ENCODE results near the gene HMG20A. TPM values are rescaled to one million over a fixed set of nuclear protein-coding genes. Genes with fewer than 3 reads are reported as not detected.

HMG20A gene
- polyA plus RNA-seq (2012; ENCODE audit: missing spikeins): 46.5 TPM

DNA sequence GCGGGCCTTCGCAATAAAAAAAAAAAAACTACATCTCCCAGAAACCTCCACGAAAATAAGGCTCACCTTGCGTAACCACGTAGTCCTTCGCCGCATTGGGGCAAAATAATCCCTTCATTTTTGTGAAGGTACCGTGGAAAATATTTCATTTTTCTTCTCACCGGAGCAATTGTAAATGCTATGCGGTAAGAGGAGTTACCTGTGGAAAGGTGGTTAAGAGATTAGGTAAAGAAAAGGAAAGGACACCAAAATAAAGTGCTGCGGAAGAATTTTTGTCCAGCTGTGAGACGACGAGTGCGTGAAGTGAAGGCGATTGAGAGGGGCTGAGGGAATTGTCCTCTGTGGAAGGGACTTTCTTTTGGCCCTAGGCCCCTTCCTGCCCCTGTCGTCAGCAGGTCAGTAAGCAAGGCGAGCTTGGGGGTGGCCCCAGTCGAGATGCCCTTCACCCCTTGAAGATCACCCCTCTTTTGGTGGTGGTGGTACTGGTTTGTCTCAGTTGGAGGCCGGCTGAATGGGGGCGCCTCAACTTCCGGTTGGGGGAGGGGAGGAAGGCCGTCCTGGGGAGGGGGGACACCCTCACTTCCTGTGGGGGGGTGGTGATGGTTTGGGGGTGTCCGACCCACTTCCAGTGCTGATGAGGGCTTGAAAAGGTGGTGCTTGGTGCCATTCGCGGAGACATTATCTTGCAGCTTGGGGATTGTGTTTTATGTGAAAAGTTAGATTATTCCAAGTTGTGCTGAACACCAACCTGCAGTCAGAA, at the start of gene HMG20A:
Gene HMG20A, plus strand, starts transcription at position 279 of the 760 bp plus-strand sequence. CDS start 37,520 bp downstream, outside the sequence.
- DNase-seq (ENCODE audit: insufficient read length): peak; percentile 32
- peak; percentile 86 for TF ChIP-seq POLR2A (IDR thresholded peaks at IDR 0.05; ENCODE audit: low read depth, low read length)
- TF ChIP-seq POLR2AphosphoS5 (IDR thresholded peaks at IDR 0.05; ENCODE audit: low read depth, low read length): peak; percentile 84
- peak; percentile 70 for TF ChIP-seq TAF1 (IDR thresholded peaks at IDR 0.05; ENCODE audit: borderline replicate concordance, low read depth, low read length)
- no peak for FAIRE-seq

DNA sequence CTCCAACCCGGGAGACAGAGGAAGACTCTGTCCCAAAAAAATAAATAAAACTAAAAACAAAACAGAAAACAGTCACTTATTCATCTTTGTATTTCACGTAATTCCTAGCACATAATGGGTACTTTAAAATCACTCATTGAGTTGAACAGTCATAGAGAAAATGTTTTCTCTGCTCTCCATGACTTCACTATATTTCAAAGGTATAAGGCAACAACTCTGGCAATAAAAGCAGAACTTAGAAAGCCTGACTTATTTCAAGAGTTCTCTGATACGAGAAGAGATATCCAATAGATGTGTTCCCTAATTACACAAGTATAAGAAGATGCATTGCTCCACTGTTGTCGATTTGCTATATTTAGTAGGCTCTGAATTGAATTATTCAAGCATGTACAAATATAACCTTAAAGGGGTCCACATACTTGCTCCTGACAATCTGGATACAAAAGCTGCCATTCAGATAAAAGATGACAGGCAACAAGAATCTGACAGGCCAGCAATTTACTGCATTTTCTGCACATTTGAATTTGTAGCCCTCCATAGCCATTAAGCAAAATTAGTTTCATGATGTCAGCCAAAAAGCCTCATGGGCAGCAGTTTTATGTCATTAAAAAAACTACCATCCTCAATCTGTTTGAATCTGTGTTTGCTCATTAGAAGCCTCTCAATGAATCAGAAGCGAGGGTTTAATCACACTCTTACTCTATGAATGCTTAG, 48.7 kb upstream of the HMG20A start:
- TF ChIP-seq POLR2AphosphoS5 (IDR thresholded peaks at IDR 0.05; ENCODE audit: low read depth, low read length) (no peak), POLR2A (IDR thresholded peaks at IDR 0.05; ENCODE audit: low read depth, low read length) (no peak), TAF1 (IDR thresholded peaks at IDR 0.05; ENCODE audit: borderline replicate concordance, low read depth, low read length) (no peak)
- peak; percentile 21 for FAIRE-seq
- DNase-seq (ENCODE audit: insufficient read length): no peak

DNA sequence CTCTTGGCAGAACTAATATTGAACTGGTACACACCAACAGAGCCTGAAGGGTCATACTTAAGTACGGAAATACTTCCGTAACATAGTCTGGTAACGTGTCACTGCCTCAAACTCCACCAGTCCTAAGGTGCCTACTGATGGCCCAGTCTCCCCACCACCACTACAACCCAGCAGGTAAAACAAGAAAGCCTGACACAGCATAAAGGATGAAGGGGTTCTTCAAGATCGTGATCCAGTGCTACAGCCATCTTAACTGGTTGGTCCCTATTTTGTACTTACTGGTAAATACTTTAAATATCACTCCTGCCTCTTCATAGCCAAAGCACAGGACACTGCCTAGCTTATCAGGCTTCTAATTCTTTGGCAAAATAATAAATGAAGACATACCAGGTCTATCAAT, 47.2 kb upstream of the HMG20A start:
- FAIRE-seq: no peak
- no peak for DNase-seq (ENCODE audit: insufficient read length)
- TF ChIP-seq POLR2AphosphoS5 (IDR thresholded peaks at IDR 0.05; ENCODE audit: low read depth, low read length): no peak
- TF ChIP-seq TAF1 (IDR thresholded peaks at IDR 0.05; ENCODE audit: borderline replicate concordance, low read depth, low read length): no peak
- TF ChIP-seq POLR2A (IDR thresholded peaks at IDR 0.05; ENCODE audit: low read depth, low read length): no peak

DNA sequence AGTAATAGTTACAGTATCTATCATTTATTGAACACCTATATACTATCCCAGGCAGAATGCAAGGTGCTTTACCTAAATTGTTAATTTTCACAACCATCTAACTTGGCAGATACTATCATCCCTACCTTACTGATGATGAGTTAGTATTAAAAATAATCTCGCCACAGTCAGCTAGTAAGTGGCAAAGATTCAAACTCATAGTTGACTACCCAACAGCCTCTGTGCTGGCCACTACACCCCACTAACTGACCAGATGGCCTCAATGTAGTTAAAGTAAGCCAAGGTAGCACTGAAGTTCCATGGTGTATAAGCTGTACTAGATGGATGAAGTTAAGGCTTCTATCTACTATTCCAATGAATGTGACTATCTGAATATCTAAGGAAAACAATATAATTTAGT, 45.6 kb upstream of the HMG20A start:
- FAIRE-seq (peak; percentile 63), DNase-seq (ENCODE audit: insufficient read length) (no peak)
- TF ChIP-seq TAF1 (IDR thresholded peaks at IDR 0.05; ENCODE audit: borderline replicate concordance, low read depth, low read length) (no peak), POLR2AphosphoS5 (IDR thresholded peaks at IDR 0.05; ENCODE audit: low read depth, low read length) (no peak), POLR2A (IDR thresholded peaks at IDR 0.05; ENCODE audit: low read depth, low read length) (no peak)

DNA sequence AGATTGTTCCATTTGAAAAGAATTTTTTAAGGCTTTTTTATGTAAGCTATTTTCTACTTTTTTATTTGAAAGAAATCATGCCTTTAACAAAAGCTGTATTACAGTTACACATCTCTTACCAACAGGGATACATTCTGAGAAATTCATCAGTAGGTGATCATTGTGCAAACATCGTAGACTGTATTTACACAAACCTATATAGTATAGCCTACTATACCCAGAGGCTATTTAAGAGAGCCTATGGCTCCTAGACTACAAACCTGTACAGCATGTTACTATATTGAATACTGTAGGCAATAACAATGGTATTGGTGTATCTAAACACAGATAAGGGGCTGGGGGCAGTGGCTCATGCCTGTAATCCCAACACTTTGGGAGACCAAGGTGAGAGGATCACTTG, 43.9 kb upstream of the HMG20A start:
- TF ChIP-seq POLR2A (IDR thresholded peaks at IDR 0.05; ENCODE audit: low read depth, low read length) (no peak), TAF1 (IDR thresholded peaks at IDR 0.05; ENCODE audit: borderline replicate concordance, low read depth, low read length) (no peak), POLR2AphosphoS5 (IDR thresholded peaks at IDR 0.05; ENCODE audit: low read depth, low read length) (no peak)
- FAIRE-seq: peak; percentile 38
- DNase-seq (ENCODE audit: insufficient read length): no peak

DNA sequence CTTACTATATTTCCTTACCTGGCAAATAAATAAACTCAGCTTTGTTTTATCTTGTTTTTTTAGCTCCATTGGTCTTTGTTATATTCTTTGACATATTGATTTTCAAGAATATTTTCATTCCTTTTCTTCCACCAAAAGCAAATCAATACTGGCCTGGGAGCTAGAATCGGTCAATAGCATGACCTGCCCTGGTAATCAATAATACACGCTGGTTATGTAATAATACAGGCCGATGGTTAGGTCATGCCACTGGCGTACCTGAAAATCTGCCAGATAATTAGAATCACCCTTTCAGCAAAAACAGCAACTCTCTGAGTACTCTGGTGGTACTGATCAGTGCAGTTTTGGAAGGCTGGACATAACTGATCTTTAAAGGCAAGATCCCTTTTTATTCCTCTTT, 40.7 kb upstream of the HMG20A start:
- DNase-seq (ENCODE audit: insufficient read length) (no peak), FAIRE-seq (no peak)
- TF ChIP-seq POLR2A (IDR thresholded peaks at IDR 0.05; ENCODE audit: low read depth, low read length): no peak
- no peak for TF ChIP-seq TAF1 (IDR thresholded peaks at IDR 0.05; ENCODE audit: borderline replicate concordance, low read depth, low read length)
- no peak for TF ChIP-seq POLR2AphosphoS5 (IDR thresholded peaks at IDR 0.05; ENCODE audit: low read depth, low read length)

DNA sequence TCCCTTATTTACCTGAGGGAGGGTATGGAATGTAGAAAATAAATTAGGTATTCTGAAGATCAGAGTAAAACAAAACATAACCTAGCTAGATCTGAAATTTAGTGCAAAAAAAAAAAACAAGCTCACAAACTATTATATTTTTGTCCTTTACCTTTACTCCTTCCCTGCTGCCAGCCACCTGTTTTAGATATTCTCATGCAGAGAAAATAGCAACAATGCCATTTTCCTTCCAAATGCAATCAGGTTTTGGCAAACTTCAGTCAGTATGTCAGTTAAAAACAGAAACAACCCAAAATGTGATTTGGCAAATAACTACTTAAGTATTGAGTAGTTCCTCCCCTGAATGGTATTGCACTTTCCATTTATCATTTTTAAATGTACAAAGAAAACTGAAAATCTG, 36.6 kb upstream of the HMG20A start:
- TF ChIP-seq POLR2A (IDR thresholded peaks at IDR 0.05; ENCODE audit: low read depth, low read length) (no peak), TAF1 (IDR thresholded peaks at IDR 0.05; ENCODE audit: borderline replicate concordance, low read depth, low read length) (no peak), POLR2AphosphoS5 (IDR thresholded peaks at IDR 0.05; ENCODE audit: low read depth, low read length) (no peak)
- FAIRE-seq: peak; percentile 9
- DNase-seq (ENCODE audit: insufficient read length): no peak

DNA sequence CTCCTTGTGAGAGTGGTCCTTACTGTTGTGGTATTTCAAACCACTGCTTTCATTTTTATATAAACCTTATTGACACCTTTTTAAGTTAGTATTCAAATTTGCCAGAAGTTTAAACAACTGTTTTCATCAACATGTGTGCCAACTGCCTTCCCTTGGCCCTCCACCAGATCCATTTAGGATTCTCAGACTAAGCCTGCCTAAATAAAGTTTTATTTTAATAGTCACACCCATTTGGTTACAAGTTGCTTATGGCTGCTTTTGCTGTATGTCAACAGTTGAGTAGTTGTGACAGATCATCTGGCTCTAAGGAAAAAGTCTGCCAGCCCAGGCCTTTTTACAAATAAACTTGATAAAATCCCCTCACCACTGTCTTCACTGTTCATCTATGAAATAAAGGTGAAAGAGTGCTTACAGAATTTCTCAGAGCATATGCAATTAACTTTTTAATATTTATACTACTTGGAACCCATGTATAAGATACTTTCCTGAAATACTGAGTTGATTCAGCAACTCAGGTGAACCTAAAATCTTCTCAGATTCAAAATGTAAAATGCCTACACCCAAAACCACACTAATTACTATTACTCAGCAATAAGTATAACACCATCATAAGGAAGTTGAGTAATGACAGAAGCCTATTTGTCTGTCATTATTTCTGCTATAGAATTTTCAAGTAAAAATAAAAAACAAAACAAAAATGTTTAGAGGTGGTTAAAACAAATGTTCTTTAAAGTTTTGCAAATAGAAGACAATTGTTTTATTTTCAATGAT, 35.9 kb upstream of the HMG20A start:
- TF ChIP-seq POLR2AphosphoS5 (IDR thresholded peaks at IDR 0.05; ENCODE audit: low read depth, low read length): no peak
- TF ChIP-seq POLR2A (IDR thresholded peaks at IDR 0.05; ENCODE audit: low read depth, low read length): no peak
- TF ChIP-seq TAF1 (IDR thresholded peaks at IDR 0.05; ENCODE audit: borderline replicate concordance, low read depth, low read length): no peak
- no peak for DNase-seq (ENCODE audit: insufficient read length)
- FAIRE-seq: no peak

DNA sequence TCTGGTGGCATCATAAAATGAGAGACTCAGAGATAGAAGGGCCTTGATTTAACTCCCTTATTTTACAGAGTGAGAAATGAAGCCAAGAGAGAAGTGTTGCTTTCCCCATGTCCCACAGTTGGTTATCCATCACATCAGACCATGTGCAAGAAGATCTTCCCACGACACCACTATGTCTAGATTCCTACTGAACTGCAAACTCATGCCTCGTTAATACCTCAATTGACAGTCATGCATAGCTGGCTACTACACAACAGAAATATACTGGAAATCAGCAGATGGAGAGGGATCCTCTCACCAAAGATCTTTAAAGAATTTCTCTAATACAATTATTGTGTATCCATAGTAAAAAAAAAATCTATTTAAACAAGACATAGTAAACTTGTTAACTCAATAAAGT, 34.1 kb upstream of the HMG20A start:
- no peak for TF ChIP-seq POLR2AphosphoS5 (IDR thresholded peaks at IDR 0.05; ENCODE audit: low read depth, low read length)
- TF ChIP-seq TAF1 (IDR thresholded peaks at IDR 0.05; ENCODE audit: borderline replicate concordance, low read depth, low read length): no peak
- no peak for TF ChIP-seq POLR2A (IDR thresholded peaks at IDR 0.05; ENCODE audit: low read depth, low read length)
- no peak for DNase-seq (ENCODE audit: insufficient read length)
- FAIRE-seq: peak; percentile 54

DNA sequence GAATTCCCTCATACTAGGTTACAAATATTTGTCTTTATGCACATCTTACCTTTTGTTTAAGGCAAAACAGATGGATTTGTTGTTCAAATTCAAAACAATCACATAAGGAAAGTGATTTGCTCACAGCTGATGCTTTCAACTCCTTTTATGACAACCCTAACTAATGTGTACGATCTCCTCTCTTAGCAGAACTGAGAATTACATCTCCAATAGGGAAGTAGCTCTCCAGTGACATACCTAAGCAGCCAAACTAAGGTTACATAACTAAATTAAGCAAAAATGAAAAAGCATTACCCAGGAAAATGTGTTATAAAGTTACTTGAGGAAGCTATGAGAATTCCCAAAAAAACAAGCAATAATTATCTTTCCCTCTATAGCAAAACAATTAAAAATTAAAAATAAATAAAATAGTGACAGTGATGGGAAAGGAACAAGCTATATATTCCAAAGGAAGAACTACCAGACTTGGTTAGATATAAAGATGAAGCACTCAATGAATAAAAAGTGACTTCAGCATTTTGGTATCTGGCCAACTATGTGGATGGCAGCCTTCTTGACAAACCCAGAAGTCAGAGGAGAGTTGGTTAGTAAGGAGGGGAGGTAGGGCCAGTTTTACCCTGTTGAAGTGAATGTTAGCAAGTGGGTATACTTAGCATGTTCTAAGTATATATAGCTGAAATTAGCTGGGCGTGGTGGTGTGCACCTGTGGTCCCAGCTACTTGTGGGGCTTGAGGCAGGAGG, 33.2 kb upstream of the HMG20A start:
- TF ChIP-seq POLR2A (IDR thresholded peaks at IDR 0.05; ENCODE audit: low read depth, low read length) (no peak), TAF1 (IDR thresholded peaks at IDR 0.05; ENCODE audit: borderline replicate concordance, low read depth, low read length) (no peak), POLR2AphosphoS5 (IDR thresholded peaks at IDR 0.05; ENCODE audit: low read depth, low read length) (no peak)
- DNase-seq (ENCODE audit: insufficient read length) (no peak), FAIRE-seq (no peak)

Measured in GM12892 (cell line).